Hepatocyte (in vitro differentiated cells): ENCODE measurements around the gene PIK3R1. TPM values are rescaled to one million over a fixed set of nuclear protein-coding genes. Genes with fewer than 3 reads are reported as not detected.
A peak's percentile ranks its signal among the peaks of the same experiment; 100 is the strongest.

ENCODE experiments used
- DNase-seq: peaks from one replicate; pipeline ENCODE4 v3.0.0-alpha.2; 2016; ENCODE audit warnings: low spot score
- H2AFZ ChIP-seq: fragments of 200-600 bp; sonication (generic); 2 replicates; pipeline ENCODE4 v1.6.0; 2016; ENCODE audit warnings: antibody characterized with exemption, mild to moderate bottlenecking
- H3K27ac ChIP-seq: fragments of 200-600 bp; sonication (generic); 2 replicates; pipeline ENCODE4 v1.5.1; 2016; ENCODE audit warnings: mild to moderate bottlenecking
- H3K27me3 ChIP-seq: fragments of 200-600 bp; sonication (generic); 2 replicates; pipeline ENCODE4 v1.6.1; 2016
- H3K36me3 ChIP-seq: fragments of 200-600 bp; sonication (generic); replicated peaks from 2 replicates; pipeline ENCODE4 v1.5.1; 2016; ENCODE audit warnings: low read depth; ENCODE audit not compliant: insufficient read depth
- H3K4me1 ChIP-seq: fragments of 200-600 bp; sonication (generic); 2 replicates; pipeline ENCODE4 v1.5.1; 2016; ENCODE audit warnings: mild to moderate bottlenecking, moderate library complexity; ENCODE audit not compliant: insufficient read depth
- H3K4me2 ChIP-seq: fragments of 200-600 bp; sonication (generic); 2 replicates; pipeline ENCODE4 v1.6.0; 2016
- H3K4me3 ChIP-seq: fragments of 200-600 bp; sonication (generic); 2 replicates; pipeline ENCODE4 v1.5.1; 2016; ENCODE audit warnings: mild to moderate bottlenecking
- H3K79me2 ChIP-seq: fragments of 200-600 bp; sonication (generic); 2 replicates; pipeline ENCODE4 v1.6.0; 2017; ENCODE audit warnings: mild to moderate bottlenecking
- H3K9me2 ChIP-seq: fragments of 200-600 bp; sonication (generic); replicated peaks from 2 replicates; pipeline ENCODE4 v1.6.0; 2017; ENCODE audit warnings: mild to moderate bottlenecking; ENCODE audit not compliant: insufficient read depth
- H3K9me3 ChIP-seq: fragments of 200-600 bp; sonication (generic); 2 replicates; pipeline ENCODE4 v1.5.1; 2016; ENCODE audit warnings: low read depth, mild to moderate bottlenecking
- H4K20me1 ChIP-seq: fragments of 200-600 bp; sonication (generic); 2 replicates; pipeline ENCODE4 v1.6.0; 2016; ENCODE audit warnings: mild to moderate bottlenecking; ENCODE audit not compliant: insufficient read depth, poor library complexity, severe bottlenecking
- EZH2 ChIP-seq: fragments of 200-600 bp; sonication (generic); IDR thresholded peaks from 2 replicates; pipeline ENCODE4 v1.6.1; 2016; ENCODE audit warnings: antibody characterized with exemption, mild to moderate bottlenecking, borderline replicate concordance
- EZH2phosphoT487 ChIP-seq: fragments of 200-600 bp; sonication (generic); IDR thresholded peaks from one replicate; pipeline ENCODE4 v1.6.1; 2018; ENCODE audit warnings: antibody characterized with exemption, mild to moderate bottlenecking, low read depth, moderate library complexity; ENCODE audit not compliant: unreplicated experiment, severe bottlenecking
- WGBS: methylation state at CpG from one replicate; pipeline ENCODE4 v1.1.6; 2016; ENCODE audit warnings: low lambda C conversion rate; ENCODE audit errors: missing lambda C conversion rate; 5-methylcytosine and 5-hydroxymethylcytosine counted together
- polyA plus RNA-seq: library from polyadenylated mRNA; unstranded; fragments of >200 nt; fragmentation: Nextera tagmentation; extraction: Ambion mirVana; gene quantifications from 2 replicates; pipeline ENCODE4 v1.2.1, GENCODE V29; 2016
- total RNA-seq: library from RNA; depleted of rRNA; stranded (reverse); fragments of >200 nt; gene quantifications from 2 replicates; pipeline ENCODE4 v1.2.3, GENCODE V29; 2014
- TF ChIP-seq, protein P1 (sequence below): fragments of 200-600 bp; sonication (generic); IDR thresholded peaks from 2 replicates; pipeline ENCODE4 v1.5.1; 2016; ENCODE audit warnings: antibody characterized with exemption, mild to moderate bottlenecking; ENCODE audit not compliant: poor library complexity

Gene PIK3R1
- total and polyA plus RNA-seq, 2 experiments from 2014 or later: 38.9 to 109 TPM

- no peaks in the 10 kb centered on the region for H3K9me3 ChIP-seq
- H3K27me3 ChIP-seq: no peaks in the 10 kb centered on the region
- H3K79me2 ChIP-seq: peaks cover 100% of the 10 kb centered on the region
- peaks cover 98% of the 10 kb centered on the region for H4K20me1 ChIP-seq
- TF ChIP-seq, protein P1, sequence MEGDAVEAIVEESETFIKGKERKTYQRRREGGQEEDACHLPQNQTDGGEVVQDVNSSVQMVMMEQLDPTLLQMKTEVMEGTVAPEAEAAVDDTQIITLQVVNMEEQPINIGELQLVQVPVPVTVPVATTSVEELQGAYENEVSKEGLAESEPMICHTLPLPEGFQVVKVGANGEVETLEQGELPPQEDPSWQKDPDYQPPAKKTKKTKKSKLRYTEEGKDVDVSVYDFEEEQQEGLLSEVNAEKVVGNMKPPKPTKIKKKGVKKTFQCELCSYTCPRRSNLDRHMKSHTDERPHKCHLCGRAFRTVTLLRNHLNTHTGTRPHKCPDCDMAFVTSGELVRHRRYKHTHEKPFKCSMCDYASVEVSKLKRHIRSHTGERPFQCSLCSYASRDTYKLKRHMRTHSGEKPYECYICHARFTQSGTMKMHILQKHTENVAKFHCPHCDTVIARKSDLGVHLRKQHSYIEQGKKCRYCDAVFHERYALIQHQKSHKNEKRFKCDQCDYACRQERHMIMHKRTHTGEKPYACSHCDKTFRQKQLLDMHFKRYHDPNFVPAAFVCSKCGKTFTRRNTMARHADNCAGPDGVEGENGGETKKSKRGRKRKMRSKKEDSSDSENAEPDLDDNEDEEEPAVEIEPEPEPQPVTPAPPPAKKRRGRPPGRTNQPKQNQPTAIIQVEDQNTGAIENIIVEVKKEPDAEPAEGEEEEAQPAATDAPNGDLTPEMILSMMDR: no peak
- TF ChIP-seq EZH2phosphoT487 (no peak), EZH2 (no peak)
- no peaks in the 10 kb centered on the region for H3K36me3 ChIP-seq
- no peaks in the 10 kb centered on the region for H3K9me2 ChIP-seq
- DNase-seq: no peak
- WGBS: 67% methylated on average over 7 of the region's 7 CpGs
- peaks cover 65% of the 10 kb centered on the region for H3K4me1 ChIP-seq
- no peak overlapping the region for H3K4me3 ChIP-seq
- H3K27ac ChIP-seq: no peak overlapping the region
- peak overlapping the region; percentile 16 for H3K4me2 ChIP-seq
- H2AFZ ChIP-seq: no peak overlapping the region
These were observed 12.1 kb downstream of the PIK3R1 start for GRCh38 chr5:68227532-68228160.

DNA sequence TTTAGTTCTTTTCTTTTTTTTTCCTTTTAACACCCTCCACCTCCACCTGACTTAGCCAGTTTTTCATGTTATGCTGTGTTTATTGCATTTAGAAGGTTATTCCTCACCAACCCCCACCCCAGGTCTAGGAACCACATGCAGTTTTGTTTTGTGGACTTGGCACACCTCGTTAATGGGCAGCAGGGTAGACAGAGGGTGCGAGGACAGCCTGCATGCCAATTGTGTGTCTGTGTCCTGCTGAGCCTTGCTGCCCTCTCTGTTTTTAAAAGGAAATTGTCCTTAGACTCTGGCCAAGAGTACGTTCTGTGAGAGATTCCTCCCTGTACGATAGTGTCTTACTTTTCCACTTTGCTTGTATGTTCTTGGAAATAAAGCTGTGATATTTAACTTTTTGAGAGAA lies 13.9 kb downstream of the PIK3R1 start:
- H3K79me2 ChIP-seq: peaks cover 100% of the 10 kb centered on the region

DNA sequence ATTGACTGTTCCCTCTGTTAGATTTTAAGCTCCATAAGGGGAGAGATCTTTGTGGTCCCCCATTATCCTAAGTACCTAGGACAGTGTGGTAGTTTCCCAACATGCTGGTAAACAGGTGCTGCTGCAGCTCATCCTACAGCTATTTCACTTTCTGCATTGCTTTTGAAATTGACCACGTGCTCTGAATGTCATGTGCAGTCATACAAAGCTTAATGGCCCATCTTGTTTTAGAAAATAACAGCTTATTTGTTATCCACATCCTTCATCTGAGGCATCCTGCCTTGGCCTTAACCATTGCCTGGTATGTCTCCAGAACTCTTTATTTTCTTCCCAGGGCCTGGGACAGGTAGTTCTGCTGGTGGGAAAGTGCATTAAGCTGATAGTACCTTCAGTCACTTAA lies 14.7 kb downstream of the PIK3R1 start:
- H3K27ac ChIP-seq: no peak overlapping the region
- H3K9me2 ChIP-seq: no peaks in the 10 kb centered on the region
- H3K4me3 ChIP-seq: no peak overlapping the region
- H2AFZ ChIP-seq: no peak overlapping the region
- TF ChIP-seq EZH2phosphoT487 (no peak), EZH2 (no peak)
- TF ChIP-seq, protein P1: no peak
- no peaks in the 10 kb centered on the region for H3K36me3 ChIP-seq
- H4K20me1 ChIP-seq: peaks cover 99% of the 10 kb centered on the region
- 80% methylated on average over 1 of the region's 1 CpG for WGBS
- peaks cover 59% of the 10 kb centered on the region for H3K4me1 ChIP-seq
- no peaks in the 10 kb centered on the region for H3K27me3 ChIP-seq
- no peak for DNase-seq
- no peaks in the 10 kb centered on the region for H3K9me3 ChIP-seq
- H3K79me2 ChIP-seq: peaks cover 100% of the 10 kb centered on the region
- H3K4me2 ChIP-seq: no peak overlapping the region

More for the DNA sequence above, 13.9 kb downstream of the PIK3R1 start:
- H3K27ac ChIP-seq: no peak overlapping the region
- TF ChIP-seq, protein P1: no peak
- TF ChIP-seq EZH2phosphoT487 (no peak), EZH2 (no peak)
- H4K20me1 ChIP-seq: peaks cover 99% of the 10 kb centered on the region
- no peaks in the 10 kb centered on the region for H3K9me2 ChIP-seq
- H3K9me3 ChIP-seq: no peaks in the 10 kb centered on the region
- H2AFZ ChIP-seq: no peak overlapping the region
- no peaks in the 10 kb centered on the region for H3K36me3 ChIP-seq
- H3K4me1 ChIP-seq: peaks cover 66% of the 10 kb centered on the region
- no peak for DNase-seq
- 88% methylated on average over 4 of the region's 4 CpGs for WGBS
- peak overlapping the region; percentile 18 for H3K4me2 ChIP-seq
- no peak overlapping the region for H3K4me3 ChIP-seq
- H3K27me3 ChIP-seq: no peaks in the 10 kb centered on the region
